ENCODE data around the gene GPATCH3.
"Not testable (repeated sequence)": the region's sequence is repeated elsewhere in the genome, so short reads cannot be mapped to it uniquely, and the experiment has no call there.

GPATCH3 gene, protein sequence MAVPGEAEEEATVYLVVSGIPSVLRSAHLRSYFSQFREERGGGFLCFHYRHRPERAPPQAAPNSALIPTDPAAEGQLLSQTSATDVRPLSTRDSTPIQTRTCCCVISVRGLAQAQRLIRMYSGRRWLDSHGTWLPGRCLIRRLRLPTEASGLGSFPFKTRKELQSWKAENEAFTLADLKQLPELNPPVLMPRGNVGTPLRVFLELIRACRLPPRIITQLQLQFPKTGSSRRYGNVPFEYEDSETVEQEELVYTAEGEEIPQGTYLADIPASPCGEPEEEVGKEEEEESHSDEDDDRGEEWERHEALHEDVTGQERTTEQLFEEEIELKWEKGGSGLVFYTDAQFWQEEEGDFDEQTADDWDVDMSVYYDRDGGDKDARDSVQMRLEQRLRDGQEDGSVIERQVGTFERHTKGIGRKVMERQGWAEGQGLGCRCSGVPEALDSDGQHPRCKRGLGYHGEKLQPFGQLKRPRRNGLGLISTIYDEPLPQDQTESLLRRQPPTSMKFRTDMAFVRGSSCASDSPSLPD

GRCh38 chr1:26900001-26900814, at the start of gene GPATCH3:
TSS of gene GPATCH3 (minus strand) at chr1:26900467. CDS start at chr1:26900442, 25 bp downstream.
- H3K4me3 ChIP-seq (ENCODE audit: low read depth in 1 of 2, low read length in 1 of 2) = peak within 1 kb of the TSS; percentile 86 to 96
- peak within 1 kb of the TSS; percentile 91 for H3K27ac ChIP-seq
- H3K4me1 ChIP-seq (ENCODE audit: control insufficient read depth in 1 of 2, insufficient read depth in 1 of 2, low read depth in 1 of 2, low read length in 1 of 2) = peaks cover 19 to 30% of the 10 kb centered on the region in 2 experiments
- TF ChIP-seq, protein P1, sequence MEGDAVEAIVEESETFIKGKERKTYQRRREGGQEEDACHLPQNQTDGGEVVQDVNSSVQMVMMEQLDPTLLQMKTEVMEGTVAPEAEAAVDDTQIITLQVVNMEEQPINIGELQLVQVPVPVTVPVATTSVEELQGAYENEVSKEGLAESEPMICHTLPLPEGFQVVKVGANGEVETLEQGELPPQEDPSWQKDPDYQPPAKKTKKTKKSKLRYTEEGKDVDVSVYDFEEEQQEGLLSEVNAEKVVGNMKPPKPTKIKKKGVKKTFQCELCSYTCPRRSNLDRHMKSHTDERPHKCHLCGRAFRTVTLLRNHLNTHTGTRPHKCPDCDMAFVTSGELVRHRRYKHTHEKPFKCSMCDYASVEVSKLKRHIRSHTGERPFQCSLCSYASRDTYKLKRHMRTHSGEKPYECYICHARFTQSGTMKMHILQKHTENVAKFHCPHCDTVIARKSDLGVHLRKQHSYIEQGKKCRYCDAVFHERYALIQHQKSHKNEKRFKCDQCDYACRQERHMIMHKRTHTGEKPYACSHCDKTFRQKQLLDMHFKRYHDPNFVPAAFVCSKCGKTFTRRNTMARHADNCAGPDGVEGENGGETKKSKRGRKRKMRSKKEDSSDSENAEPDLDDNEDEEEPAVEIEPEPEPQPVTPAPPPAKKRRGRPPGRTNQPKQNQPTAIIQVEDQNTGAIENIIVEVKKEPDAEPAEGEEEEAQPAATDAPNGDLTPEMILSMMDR (IDR thresholded peaks at IDR 0.05) = peak; percentile 18
- peaks cover under 1% of the 10 kb centered on the region for H3K27me3 ChIP-seq
- peaks cover 18% of the 10 kb centered on the region for H3K36me3 ChIP-seq
- no peaks in the 10 kb centered on the region for H3K9me3 ChIP-seq

- Histone ChIP-seq H3K27me3 (peaks cover 7% of the 10 kb centered on the region), H3K27ac (no peak overlapping the region), H3K4me1 (ENCODE audit: control insufficient read depth in 1 of 2, insufficient read depth in 1 of 2, low read depth in 1 of 2, low read length in 1 of 2) (no peaks in the 10 kb centered on the region), H3K9me3 (no peaks in the 10 kb centered on the region), H3K4me3 (ENCODE audit: low read depth in 1 of 2, low read length in 1 of 2) (no peak overlapping the region), H3K36me3 (peaks cover 22% of the 10 kb centered on the region)
- TF ChIP-seq, protein P1 (IDR thresholded peaks at IDR 0.05) = no peak
Observed at GRCh38 chr1:26949926-26950319, 49.7 kb upstream of the GPATCH3 start.

GRCh38 chr1:26949266-26949925, 49.1 kb upstream of the GPATCH3 start:
- Histone ChIP-seq H3K4me3 (ENCODE audit: low read depth in 1 of 2, low read length in 1 of 2) (no peak overlapping the region), H3K9me3 (no peaks in the 10 kb centered on the region), H3K27ac (no peak overlapping the region), H3K4me1 (ENCODE audit: control insufficient read depth in 1 of 2, insufficient read depth in 1 of 2, low read depth in 1 of 2, low read length in 1 of 2) (no peaks in the 10 kb centered on the region), H3K27me3 (peaks cover 7% of the 10 kb centered on the region), H3K36me3 (peaks cover 27% of the 10 kb centered on the region)
- TF ChIP-seq, protein P1 (IDR thresholded peaks at IDR 0.05) = no peak

GRCh38 chr1:26948725-26949057, 48.4 kb upstream of the GPATCH3 start:
- H3K27ac ChIP-seq; H3K4me1 ChIP-seq (ENCODE audit: control insufficient read depth in 1 of 2, insufficient read depth in 1 of 2, low read depth in 1 of 2, low read length in 1 of 2); H3K9me3 ChIP-seq; H3K4me3 ChIP-seq (ENCODE audit: low read depth in 1 of 2, low read length in 1 of 2); H3K27me3 ChIP-seq: not testable (repeated sequence)
- peaks cover 34% of the 10 kb centered on the region for H3K36me3 ChIP-seq

- H3K4me1 ChIP-seq (ENCODE audit: control insufficient read depth in 1 of 2, insufficient read depth in 1 of 2, low read depth in 1 of 2, low read length in 1 of 2) = no peaks in the 10 kb centered on the region
- H3K9me3 ChIP-seq = no peaks in the 10 kb centered on the region
- H3K36me3 ChIP-seq = peaks cover 59% of the 10 kb centered on the region
- H3K4me3 ChIP-seq (ENCODE audit: low read depth in 1 of 2, low read length in 1 of 2) = no peak overlapping the region
- H3K27me3 ChIP-seq = no peaks in the 10 kb centered on the region
- no peak overlapping the region for H3K27ac ChIP-seq
- TF ChIP-seq, protein P1 (IDR thresholded peaks at IDR 0.05) = no peak
Observed at GRCh38 chr1:26946270-26946669, 46.0 kb upstream of the GPATCH3 start.

Data from neutrophil (primary cell).